Epithelial cell of proximal tubule (primary cell): ENCODE data around the gene TMEM42. TPM values are rescaled to one million over a fixed set of nuclear protein-coding genes. Genes with fewer than 3 reads are reported as not detected.

Source experiments
- DNase-seq: peaks from one replicate; pipeline ENCODE4 v3.0.0-alpha.2; 2011; ENCODE audit warnings: low read depth
- H3K4me3 ChIP-seq: 2 replicates; pipeline ENCODE4 v1.5.1; 2011; ENCODE audit warnings: low read depth, mild to moderate bottlenecking, low read length
- total RNA-seq: library from RNA; depleted of rRNA; stranded (reverse); fragments of >200 nt; gene quantifications from 2 replicates; pipeline ENCODE4 v1.2.3, GENCODE V29; 2015
- TF ChIP-seq, protein P1 (sequence below): conservative IDR thresholded peaks from 2 replicates; pipeline ENCODE4 v1.5.1; 2012; ENCODE audit warnings: low read depth, mild to moderate bottlenecking, low read length

Gene TMEM42
- total RNA-seq, 1 donor from 2014 or later, result 22.3 TPM

DNA sequence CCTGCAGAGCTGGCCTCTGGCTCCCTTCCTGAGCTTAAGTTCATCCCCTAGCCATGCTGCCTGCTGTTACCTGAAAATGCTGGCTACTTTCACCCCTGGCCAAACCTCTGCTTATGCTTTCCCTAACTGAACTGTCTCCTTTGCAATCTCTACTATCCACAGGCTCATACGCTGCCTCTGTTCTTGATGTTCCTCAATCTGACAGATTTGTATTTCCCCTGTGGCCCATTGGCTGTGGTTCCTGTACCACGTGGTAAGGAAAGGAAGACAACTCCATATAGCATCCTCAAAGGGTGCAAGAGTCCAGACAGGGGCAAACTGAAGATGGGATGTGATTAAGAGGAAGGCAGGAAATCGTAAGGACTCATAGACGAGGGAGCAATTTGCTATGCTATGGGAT, 45.9 kb downstream of the TMEM42 start:
- DNase-seq, result no peak
- no peak overlapping the region for H3K4me3 ChIP-seq
- TF ChIP-seq, protein P1, sequence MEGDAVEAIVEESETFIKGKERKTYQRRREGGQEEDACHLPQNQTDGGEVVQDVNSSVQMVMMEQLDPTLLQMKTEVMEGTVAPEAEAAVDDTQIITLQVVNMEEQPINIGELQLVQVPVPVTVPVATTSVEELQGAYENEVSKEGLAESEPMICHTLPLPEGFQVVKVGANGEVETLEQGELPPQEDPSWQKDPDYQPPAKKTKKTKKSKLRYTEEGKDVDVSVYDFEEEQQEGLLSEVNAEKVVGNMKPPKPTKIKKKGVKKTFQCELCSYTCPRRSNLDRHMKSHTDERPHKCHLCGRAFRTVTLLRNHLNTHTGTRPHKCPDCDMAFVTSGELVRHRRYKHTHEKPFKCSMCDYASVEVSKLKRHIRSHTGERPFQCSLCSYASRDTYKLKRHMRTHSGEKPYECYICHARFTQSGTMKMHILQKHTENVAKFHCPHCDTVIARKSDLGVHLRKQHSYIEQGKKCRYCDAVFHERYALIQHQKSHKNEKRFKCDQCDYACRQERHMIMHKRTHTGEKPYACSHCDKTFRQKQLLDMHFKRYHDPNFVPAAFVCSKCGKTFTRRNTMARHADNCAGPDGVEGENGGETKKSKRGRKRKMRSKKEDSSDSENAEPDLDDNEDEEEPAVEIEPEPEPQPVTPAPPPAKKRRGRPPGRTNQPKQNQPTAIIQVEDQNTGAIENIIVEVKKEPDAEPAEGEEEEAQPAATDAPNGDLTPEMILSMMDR, result no peak

DNA sequence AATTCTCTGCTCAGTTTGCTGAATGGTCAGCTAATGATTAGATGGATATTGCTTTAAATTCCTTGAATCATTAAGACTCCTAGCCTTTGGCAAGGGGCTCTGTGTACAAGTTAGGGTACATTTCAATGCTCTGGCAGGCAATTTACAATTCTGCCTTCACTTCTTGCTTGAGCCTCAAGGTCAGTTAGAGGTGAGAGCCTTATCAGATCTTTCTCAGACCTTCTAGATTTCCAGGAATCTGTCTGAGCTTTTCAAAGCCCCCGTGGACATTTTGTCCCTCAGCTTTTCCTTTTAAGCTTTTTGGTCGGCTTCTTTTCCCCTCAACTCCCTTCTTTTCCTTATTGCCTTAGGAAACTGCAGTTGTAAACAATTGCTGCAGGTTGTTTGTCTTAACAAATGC, 47.4 kb downstream of the TMEM42 start:
- TF ChIP-seq, protein P1, result no peak
- H3K4me3 ChIP-seq, result no peak overlapping the region
- no peak for DNase-seq

DNA sequence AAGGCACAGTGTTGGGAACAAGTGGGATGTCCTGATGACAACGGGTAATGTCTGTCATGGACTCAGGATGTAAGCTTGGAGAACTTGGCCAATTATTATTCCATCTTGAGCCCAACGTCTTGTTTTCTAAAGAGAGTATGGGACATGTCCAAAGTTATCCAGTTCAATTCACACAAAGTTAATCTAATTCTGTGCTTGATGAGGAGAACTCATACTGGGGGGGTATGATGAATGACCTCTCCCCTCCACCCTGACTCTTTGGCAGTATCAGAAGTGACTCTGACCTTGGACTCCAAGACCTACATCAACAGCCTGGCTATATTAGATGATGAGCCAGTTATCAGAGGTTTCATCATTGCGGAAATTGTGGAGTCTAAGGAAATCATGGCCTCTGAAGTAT, 49.0 kb downstream of the TMEM42 start:
- no peak for DNase-seq
- TF ChIP-seq, protein P1, result no peak

DNA sequence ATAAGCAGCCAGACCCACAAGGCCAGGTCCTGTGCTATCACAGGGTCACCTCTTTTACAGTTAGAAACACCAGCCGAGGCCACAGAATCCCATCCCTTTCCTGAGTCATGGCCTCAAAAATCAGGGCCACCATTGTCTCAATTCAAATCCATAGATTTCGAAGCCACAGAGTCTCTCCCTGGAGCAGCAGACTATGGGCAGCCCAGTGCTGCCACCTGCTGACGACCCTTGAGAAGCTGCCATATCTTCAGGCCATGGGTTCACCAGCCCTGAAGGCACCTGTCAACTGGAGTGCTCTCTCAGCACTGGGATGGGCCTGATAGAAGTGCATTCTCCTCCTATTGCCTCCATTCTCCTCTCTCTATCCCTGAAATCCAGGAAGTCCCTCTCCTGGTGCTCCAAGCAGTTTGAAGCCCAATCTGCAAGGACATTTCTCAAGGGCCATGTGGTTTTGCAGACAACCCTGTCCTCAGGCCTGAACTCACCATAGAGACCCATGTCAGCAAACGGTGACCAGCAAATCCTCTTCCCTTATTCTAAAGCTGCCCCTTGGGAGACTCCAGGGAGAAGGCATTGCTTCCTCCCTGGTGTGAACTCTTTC, 52.3 kb downstream of the TMEM42 start:
- no peak for DNase-seq

More for the DNA sequence above, 49.0 kb downstream of the TMEM42 start:
- no peak overlapping the region for H3K4me3 ChIP-seq

DNA sequence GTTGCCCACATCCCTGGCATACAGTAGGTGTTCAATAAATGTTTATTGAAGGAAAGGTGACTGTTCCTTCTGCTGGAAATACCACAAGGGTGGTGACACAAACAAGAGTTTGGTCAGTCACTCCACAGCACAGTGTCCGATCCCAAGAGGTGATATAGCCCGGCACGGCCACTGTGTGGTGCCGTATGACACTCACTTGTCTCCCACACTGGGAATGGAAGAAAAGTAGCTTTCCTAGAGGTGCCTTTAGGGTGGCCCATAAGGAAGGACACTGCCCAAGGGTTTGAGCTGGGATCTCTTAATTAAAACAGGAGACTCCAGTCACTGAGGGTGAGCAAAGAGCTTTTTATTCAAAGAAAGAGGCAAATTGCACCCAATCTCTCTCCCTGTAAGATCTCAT, 53.2 kb downstream of the TMEM42 start:
- no peak for DNase-seq
- TF ChIP-seq, protein P1, result peak; percentile 34
- H3K4me3 ChIP-seq, result no peak overlapping the region

More for the DNA sequence above, 52.3 kb downstream of the TMEM42 start:
- TF ChIP-seq, protein P1, result peak; percentile 83
- no peak overlapping the region for H3K4me3 ChIP-seq

Other genes starting within 250 kb of the TMEM42 start
- 4.8 and 7.3 TPM in 2 replicates for gene ZNF197, start 236.9 kb upstream of the TMEM42 start, total RNA-seq
- gene ZNF35, start 213.2 kb upstream of the TMEM42 start, total RNA-seq, result 3.6 and 8.3 TPM in 2 replicates
- gene ZNF502, start 149.3 kb upstream of the TMEM42 start, total RNA-seq, result 2.2 and 4.7 TPM in 2 replicates
- gene ZNF501, start 132.3 kb upstream of the TMEM42 start, total RNA-seq, result 1.7 and 2.4 TPM in 2 replicates
- 17.0 and 17.2 TPM in 2 replicates for gene KIAA1143, start 100.3 kb upstream of the TMEM42 start, total RNA-seq
- 11.8 and 16.6 TPM in 2 replicates for gene KIF15, start 100.1 kb upstream of the TMEM42 start, total RNA-seq
- gene TGM4, start 12.7 kb downstream of the TMEM42 start, total RNA-seq, result 0.07 TPM in 1 of 2 replicates, not detected in the other
- 38.9 and 65.8 TPM in 2 replicates for gene ZDHHC3, start 114.3 kb downstream of the TMEM42 start, total RNA-seq
- gene EXOSC7, start 114.3 kb downstream of the TMEM42 start, total RNA-seq, result 68.3 and 85.1 TPM in 2 replicates
- not detected in 2 replicates for gene CLEC3B, start 164.4 kb downstream of the TMEM42 start, total RNA-seq